ENCODE data around the gene MYOM1.

The MYOM1 gene

DNA sequence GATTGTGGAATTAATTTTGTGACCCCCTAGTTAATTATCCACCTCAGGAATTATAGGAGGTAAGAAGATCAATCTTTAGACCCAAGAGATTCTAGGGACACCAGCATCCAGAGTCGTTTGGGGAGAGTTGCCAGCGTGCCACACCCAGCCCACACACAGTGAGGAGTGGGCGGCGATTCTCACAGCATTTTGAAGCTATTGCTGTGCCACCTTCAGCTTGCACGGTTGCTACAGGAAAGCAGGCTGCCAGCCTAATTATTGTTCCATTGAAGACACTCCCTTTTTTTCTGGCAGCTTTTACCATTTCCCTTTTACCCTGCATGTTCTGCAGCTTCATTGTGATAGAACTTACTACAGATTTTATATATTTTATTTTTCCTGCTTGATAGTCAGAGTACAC lies 14.7 kb upstream of the MYOM1 start:
- TF ChIP-seq, protein P1, sequence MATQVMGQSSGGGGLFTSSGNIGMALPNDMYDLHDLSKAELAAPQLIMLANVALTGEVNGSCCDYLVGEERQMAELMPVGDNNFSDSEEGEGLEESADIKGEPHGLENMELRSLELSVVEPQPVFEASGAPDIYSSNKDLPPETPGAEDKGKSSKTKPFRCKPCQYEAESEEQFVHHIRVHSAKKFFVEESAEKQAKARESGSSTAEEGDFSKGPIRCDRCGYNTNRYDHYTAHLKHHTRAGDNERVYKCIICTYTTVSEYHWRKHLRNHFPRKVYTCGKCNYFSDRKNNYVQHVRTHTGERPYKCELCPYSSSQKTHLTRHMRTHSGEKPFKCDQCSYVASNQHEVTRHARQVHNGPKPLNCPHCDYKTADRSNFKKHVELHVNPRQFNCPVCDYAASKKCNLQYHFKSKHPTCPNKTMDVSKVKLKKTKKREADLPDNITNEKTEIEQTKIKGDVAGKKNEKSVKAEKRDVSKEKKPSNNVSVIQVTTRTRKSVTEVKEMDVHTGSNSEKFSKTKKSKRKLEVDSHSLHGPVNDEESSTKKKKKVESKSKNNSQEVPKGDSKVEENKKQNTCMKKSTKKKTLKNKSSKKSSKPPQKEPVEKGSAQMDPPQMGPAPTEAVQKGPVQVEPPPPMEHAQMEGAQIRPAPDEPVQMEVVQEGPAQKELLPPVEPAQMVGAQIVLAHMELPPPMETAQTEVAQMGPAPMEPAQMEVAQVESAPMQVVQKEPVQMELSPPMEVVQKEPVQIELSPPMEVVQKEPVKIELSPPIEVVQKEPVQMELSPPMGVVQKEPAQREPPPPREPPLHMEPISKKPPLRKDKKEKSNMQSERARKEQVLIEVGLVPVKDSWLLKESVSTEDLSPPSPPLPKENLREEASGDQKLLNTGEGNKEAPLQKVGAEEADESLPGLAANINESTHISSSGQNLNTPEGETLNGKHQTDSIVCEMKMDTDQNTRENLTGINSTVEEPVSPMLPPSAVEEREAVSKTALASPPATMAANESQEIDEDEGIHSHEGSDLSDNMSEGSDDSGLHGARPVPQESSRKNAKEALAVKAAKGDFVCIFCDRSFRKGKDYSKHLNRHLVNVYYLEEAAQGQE (IDR thresholded peaks at IDR 0.05; ENCODE audit: insufficient read depth in 1 of 2, low read depth in 2 of 2, low read length in 2 of 2), result no peak
- TF ChIP-seq POLR2AphosphoS5 (IDR thresholded peaks at IDR 0.05; ENCODE audit: low read depth, low read length) (no peak), TAF1 (IDR thresholded peaks at IDR 0.05; ENCODE audit: borderline replicate concordance, insufficient read depth, low read length) (no peak), SIN3A (IDR thresholded peaks at IDR 0.05; ENCODE audit: borderline replicate concordance, insufficient read depth, low read length) (no peak), FOXP2 (optimal IDR thresholded peaks at IDR 0.05; ENCODE audit: borderline replicate concordance, extremely low read depth, extremely low read length, insufficient read depth) (no peak)

DNA sequence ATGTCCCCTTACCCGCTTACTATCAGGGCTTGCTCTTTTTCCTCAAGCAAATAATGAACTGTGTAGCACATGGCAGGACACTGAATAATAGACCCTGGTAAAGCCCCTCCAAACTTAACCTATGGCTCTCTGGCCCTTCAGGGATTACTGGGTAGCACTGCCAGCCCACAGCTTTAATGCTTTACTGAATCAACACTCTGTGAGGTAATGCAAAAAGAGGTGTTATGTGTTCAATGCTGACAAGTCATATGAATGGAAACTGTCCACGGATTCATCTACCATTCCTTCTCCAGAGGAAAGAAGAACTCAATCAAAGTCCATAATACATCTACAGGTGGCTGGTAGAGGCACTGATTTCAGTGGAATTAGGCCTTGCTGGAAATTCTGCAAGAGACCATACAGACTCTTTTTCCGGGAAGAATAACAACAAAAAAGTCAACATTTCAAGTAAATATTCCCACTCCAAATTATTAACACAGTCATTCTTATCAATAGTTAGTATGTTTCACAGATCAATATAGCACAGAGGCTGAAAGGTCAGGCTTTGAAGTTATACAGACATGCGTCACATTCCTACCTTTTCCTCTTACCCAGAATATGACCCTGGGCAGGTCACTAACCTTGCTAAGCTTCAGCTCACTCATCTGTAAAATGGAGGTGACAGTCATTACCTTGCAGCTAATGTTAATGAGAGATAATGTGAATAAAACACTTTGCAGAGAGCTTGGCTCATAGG lies 13.8 kb upstream of the MYOM1 start:
- TF ChIP-seq TAF1 (IDR thresholded peaks at IDR 0.05; ENCODE audit: borderline replicate concordance, insufficient read depth, low read length) (no peak), FOXP2 (optimal IDR thresholded peaks at IDR 0.05; ENCODE audit: borderline replicate concordance, extremely low read depth, extremely low read length, insufficient read depth) (no peak), SIN3A (IDR thresholded peaks at IDR 0.05; ENCODE audit: borderline replicate concordance, insufficient read depth, low read length) (no peak), POLR2AphosphoS5 (IDR thresholded peaks at IDR 0.05; ENCODE audit: low read depth, low read length) (no peak)
- TF ChIP-seq, protein P1 (IDR thresholded peaks at IDR 0.05; ENCODE audit: insufficient read depth in 1 of 2, low read depth in 2 of 2, low read length in 2 of 2), result no peak

DNA sequence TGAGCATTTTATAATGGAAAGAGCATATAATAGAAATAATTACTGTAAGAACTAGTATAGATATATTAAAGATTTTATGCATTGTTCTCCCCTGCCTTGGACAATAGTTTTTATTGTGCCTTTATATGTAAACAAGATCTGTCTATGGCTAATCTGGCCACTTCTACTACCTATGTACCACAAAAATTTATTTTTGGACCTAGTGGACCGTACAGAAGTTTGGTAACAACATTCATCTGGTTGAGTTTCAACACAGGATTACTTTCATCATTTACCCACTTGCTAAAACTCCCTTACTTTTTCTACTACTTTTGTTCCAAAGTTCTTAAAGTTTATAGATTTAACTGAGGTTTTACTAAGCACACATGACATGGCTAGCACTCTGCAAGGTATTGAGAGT lies 13.2 kb upstream of the MYOM1 start:
- no peak for TF ChIP-seq FOXP2 (optimal IDR thresholded peaks at IDR 0.05; ENCODE audit: borderline replicate concordance, extremely low read depth, extremely low read length, insufficient read depth)

DNA sequence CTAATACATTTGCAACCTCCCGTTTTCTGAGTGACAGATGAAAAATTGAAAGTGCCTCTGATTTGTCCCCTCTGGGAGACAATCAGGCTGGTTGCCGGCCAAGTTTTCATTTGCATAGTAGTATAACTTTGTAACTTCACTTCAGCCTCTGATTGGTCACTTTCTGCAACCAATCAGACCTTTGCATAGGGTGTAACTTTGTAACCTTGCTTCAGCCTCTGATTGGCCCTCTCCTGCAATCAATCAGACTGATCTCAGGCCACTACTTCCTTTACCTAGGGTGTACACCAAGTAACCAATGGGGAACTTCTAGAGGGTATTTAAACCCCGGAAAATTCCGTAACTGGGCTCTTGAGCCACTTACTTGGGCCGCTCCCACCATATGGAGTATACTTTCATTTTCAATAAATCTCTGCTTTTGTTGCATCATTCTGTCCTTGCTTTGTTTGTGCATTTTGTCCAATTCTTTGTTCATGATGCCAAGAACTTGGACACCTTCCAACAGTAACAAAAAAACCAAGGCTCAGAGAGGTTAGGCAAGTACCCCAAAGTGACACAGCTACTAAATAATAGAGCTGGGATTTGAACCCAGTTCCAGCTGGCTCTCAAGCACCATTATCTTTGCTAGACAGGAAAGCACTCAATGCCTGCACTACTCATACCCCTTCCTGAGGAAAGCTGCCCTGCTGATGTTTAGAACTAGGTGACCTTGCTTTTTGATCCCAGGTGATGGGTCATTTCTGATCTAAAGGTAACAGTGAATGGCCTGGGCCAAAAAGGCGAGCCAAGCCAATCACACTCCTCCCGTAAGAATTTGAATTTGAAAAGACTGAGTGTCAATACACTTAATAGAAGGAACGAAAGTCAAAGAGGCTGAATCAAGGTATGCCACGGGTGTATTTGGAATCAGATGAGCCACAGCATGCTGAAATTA lies 10.9 kb upstream of the MYOM1 start:
- TF ChIP-seq SIN3A (IDR thresholded peaks at IDR 0.05; ENCODE audit: borderline replicate concordance, insufficient read depth, low read length) (no peak), TAF1 (IDR thresholded peaks at IDR 0.05; ENCODE audit: borderline replicate concordance, insufficient read depth, low read length) (no peak), FOXP2 (optimal IDR thresholded peaks at IDR 0.05; ENCODE audit: borderline replicate concordance, extremely low read depth, extremely low read length, insufficient read depth) (no peak), POLR2AphosphoS5 (IDR thresholded peaks at IDR 0.05; ENCODE audit: low read depth, low read length) (no peak)
- TF ChIP-seq, protein P1 (IDR thresholded peaks at IDR 0.05; ENCODE audit: insufficient read depth in 1 of 2, low read depth in 2 of 2, low read length in 2 of 2), result no peak

DNA sequence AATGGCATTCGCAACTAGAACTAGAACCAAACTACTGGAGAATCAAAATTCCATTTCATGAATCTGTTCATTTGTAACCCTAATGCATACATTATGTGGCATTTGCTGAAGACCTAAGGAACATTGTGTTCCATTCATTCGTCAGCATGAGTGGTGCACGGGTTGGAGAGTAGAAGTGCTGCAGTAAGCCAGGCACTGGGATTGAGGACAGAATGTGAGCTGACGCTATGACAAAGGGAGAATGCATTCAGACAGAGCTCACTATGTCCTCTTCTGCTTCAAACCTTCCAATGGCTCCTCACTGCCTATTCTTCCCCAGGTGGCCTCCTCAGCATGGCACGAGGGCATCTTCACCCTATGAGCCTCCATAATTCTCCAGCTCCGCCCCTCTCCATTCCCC lies 6.3 kb upstream of the MYOM1 start:
- TF ChIP-seq SIN3A (IDR thresholded peaks at IDR 0.05; ENCODE audit: borderline replicate concordance, insufficient read depth, low read length) (no peak), FOXP2 (optimal IDR thresholded peaks at IDR 0.05; ENCODE audit: borderline replicate concordance, extremely low read depth, extremely low read length, insufficient read depth) (no peak), POLR2AphosphoS5 (IDR thresholded peaks at IDR 0.05; ENCODE audit: low read depth, low read length) (no peak), TAF1 (IDR thresholded peaks at IDR 0.05; ENCODE audit: borderline replicate concordance, insufficient read depth, low read length) (no peak)
- TF ChIP-seq, protein P1 (IDR thresholded peaks at IDR 0.05; ENCODE audit: insufficient read depth in 1 of 2, low read depth in 2 of 2, low read length in 2 of 2), result no peak
